Naive thymus-derived CD4-positive, alpha-beta T cell (primary cell): ENCODE results near the gene FRMPD3. TPM values are rescaled to one million over a fixed set of nuclear protein-coding genes. Genes with fewer than 3 reads are reported as not detected.
"Not testable (repeated sequence)": the region's sequence is repeated elsewhere in the genome, so short reads cannot be mapped to it uniquely, and the experiment has no call there.

Experiments
- ATAC-seq: fragments of 150-1000 bp; cut with Tn5 transposase; 2 replicates; pipeline ENCODE4 v1.10.0; 2021; ENCODE audit warnings: mild to moderate bottlenecking, moderate library complexity
- CTCF ChIA-PET: fragments of 350-600 bp; sonication (Branson Sonifier 250); formaldehyde crosslinking; loops from one replicate; lab custom pipeline; 2021; ENCODE audit warnings: antibody characterized with exemption; lab: Charles Lee
- POLR2A ChIA-PET: fragments of 350-600 bp; sonication (Branson Sonifier 250); formaldehyde crosslinking; loops from one replicate; lab custom pipeline; 2021; ENCODE audit warnings: antibody characterized with exemption, inconsistent platforms; lab: Charles Lee
- DNase-seq, 9 donors: peaks; one replicate each; pipeline versions ENCODE4 v3.0.0 to v3.0.0-alpha.2; 2020 to 2022; ENCODE audit warnings: mixed read lengths in 1 of 9
- H3K27ac ChIP-seq: one replicate; pipeline ENCODE4 v1.7.0; 2013; ENCODE audit warnings: mild to moderate bottlenecking, low read depth, low read length, moderate library complexity
- H3K27me3 ChIP-seq, 2 donors: one replicate each; pipeline ENCODE4 v1.7.0; 2013; ENCODE audit warnings: low read length in 2 of 2, mild to moderate bottlenecking in 2 of 2, moderate library complexity in 2 of 2; ENCODE audit not compliant: control insufficient read depth in 2 of 2, insufficient read depth in 2 of 2
- H3K36me3 ChIP-seq, 3 experiments: 1 replicate in 2 of 3; 2 replicates in 1 of 3; pipeline ENCODE4 v1.7.0; 2013; ENCODE audit warnings: low read length in 3 of 3, mild to moderate bottlenecking in 3 of 3, moderate library complexity in 1 of 3; ENCODE audit not compliant: insufficient read depth in 3 of 3, control insufficient read depth in 2 of 3
- H3K4me1 ChIP-seq, 2 donors: one replicate each; pipeline ENCODE4 v1.7.0; 2013; ENCODE audit warnings: low read length in 2 of 2, mild to moderate bottlenecking in 2 of 2, moderate library complexity in 1 of 2; ENCODE audit not compliant: control insufficient read depth in 2 of 2, insufficient read depth in 2 of 2
- H3K4me3 ChIP-seq: 2 replicates; pipeline ENCODE4 v1.7.0; 2013; ENCODE audit warnings: mild to moderate bottlenecking, low read length
- H3K9me3 ChIP-seq, 3 experiments: 1 replicate in 2 of 3; 2 replicates in 1 of 3; pipeline ENCODE4 v1.7.0; 2013; ENCODE audit warnings: low read length in 3 of 3; ENCODE audit not compliant: control insufficient read depth in 2 of 3
- H3K27ac Mint-ChIP-seq, 9 donors: one replicate each; pipeline ENCODE4 v1.8.0; 2020 to 2022; ENCODE audit warnings: mixed read lengths in 9 of 9, mild to moderate bottlenecking in 8 of 9, moderate library complexity in 5 of 9, inconsistent platforms in 2 of 9
- H3K27me3 Mint-ChIP-seq, 5 donors: one replicate each; pipeline ENCODE4 v1.8.0; 2021 to 2022; ENCODE audit warnings: mixed read lengths in 5 of 5, mild to moderate bottlenecking in 1 of 5
- H3K36me3 Mint-ChIP-seq, 5 donors: one replicate each; pipeline ENCODE4 v1.8.0; 2020 to 2022; ENCODE audit warnings: mixed read lengths in 5 of 5, mild to moderate bottlenecking in 3 of 5, inconsistent platforms in 1 of 5
- H3K4me1 Mint-ChIP-seq, 7 donors: one replicate each; pipeline ENCODE4 v1.8.0; 2020 to 2022; ENCODE audit warnings: mixed read lengths in 7 of 7, mild to moderate bottlenecking in 3 of 7, inconsistent platforms in 1 of 7
- H3K4me3 Mint-ChIP-seq, 10 donors: one replicate each; pipeline ENCODE4 v1.8.0; 2020 to 2022; ENCODE audit warnings: mild to moderate bottlenecking in 10 of 10, mixed read lengths in 10 of 10, moderate library complexity in 6 of 10, inconsistent platforms in 2 of 10
- H3K9me3 Mint-ChIP-seq, 11 donors: one replicate each; pipeline ENCODE4 v1.8.0; 2020 to 2022; ENCODE audit warnings: mixed read lengths in 11 of 11, mild to moderate bottlenecking in 4 of 11, inconsistent platforms in 1 of 11, moderate library complexity in 1 of 11
- intact Hi-C, 2 donors: fragments of 100-400 bp; cut with micrococcal nuclease; formaldehyde crosslinking; loops; one replicate each; pipeline ENCODE4 v1.15.1; 2023
- polyA plus RNA-seq, 2 donors: library from polyadenylated mRNA; unstranded; fragments of 300-500 nt; fragmentation: Illumina TruSeq; gene quantifications; one replicate each; pipeline ENCODE4 v1.2.3, GENCODE V29; 2021
- total RNA-seq, 6 experiments: library from RNA in 5 of 6; stranded (reverse) in 5 of 6; gene quantifications; 1 replicate in 5 of 6; 2 replicates in 1 of 6; pipeline ENCODE4 v1.2.3 and lab custom pipeline; 2021 to 2026

The FRMPD3 gene
- total and polyA plus RNA-seq, 7 experiments from 2014 or later: 0.05 to 2.5 (median 0.29) TPM; not detected in 4

DNA sequence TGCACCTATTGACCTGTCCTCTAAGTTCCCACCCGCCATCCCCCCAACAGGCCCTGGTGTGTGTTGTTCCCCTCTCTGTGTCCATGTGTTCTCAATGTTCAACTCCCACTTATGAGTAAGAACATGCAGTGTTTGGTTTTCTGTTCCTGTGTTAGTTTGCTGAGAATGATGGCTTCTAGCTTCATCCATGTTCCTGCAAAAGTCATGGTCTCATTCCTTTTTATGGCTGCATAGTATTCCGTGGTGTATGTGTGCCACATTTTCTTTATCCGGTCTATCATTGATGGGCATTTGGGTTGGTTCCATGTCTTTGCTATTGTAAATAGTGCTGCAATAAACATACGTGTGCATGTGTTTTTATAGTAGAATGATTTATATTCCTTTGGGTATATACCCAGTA is 22.0 kb downstream of the FRMPD3 start:
- H3K27me3 ChIP-seq, H3K4me1 ChIP-seq, H3K27ac Mint-ChIP-seq, POLR2A ChIA-PET, H3K36me3 ChIP-seq, H3K27me3 Mint-ChIP-seq, H3K4me3 Mint-ChIP-seq, H3K9me3 ChIP-seq, H3K36me3 Mint-ChIP-seq, ATAC-seq, DNase-seq, CTCF ChIA-PET, H3K4me1 Mint-ChIP-seq, H3K9me3 Mint-ChIP-seq, intact Hi-C loops, H3K4me3 ChIP-seq, H3K27ac ChIP-seq: not testable (repeated sequence)

DNA sequence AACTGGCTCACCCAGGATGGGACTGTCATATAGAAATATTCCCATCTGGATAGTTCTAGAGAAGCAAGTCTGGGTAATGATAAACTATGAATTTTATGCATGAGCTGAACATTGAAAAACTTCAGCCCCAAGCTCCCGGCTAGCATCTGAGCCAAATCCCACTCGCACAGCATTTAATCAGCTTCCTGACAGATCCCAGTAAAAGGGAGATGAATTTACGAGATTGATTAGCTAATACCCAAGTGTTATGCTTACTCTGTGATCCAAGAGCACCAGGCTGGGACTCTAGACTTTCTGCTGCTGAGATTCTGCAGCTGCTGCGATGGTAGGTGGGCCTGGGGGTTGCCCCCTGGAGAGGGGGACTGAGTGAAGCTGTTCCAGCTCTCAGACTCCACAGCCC is 28.0 kb downstream of the FRMPD3 start:
- intact Hi-C loops: no loop called here
- ChIA-PET POLR2A (no interaction called here), CTCF (no interaction called here)

DNA sequence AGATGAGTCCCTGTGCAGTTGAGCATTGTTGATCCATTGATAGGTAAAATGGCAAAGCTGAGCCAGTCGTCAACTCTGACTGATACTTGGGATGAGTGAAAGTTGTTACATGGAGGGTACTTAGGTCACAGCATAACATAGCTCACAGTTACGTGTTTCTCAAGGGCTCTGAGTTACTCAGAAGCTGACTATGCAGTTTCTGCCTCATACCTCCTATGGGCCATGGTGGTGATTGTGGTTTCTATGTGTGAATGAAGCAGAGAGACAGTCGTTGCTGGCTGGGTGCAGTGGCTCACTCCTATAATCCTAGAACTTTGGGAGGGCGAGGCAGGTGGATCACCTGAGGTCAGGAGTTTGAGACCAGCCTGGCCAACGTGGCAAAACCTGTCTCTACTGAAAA is 30.8 kb downstream of the FRMPD3 start:
- no peaks in the 10 kb centered on the region for H3K36me3 ChIP-seq
- ChIA-PET CTCF (no interaction called here), POLR2A (no interaction called here)
- Mint-ChIP-seq H3K4me3 (no peak overlapping the region), H3K9me3 (peaks cover 0 to 2% (median 0%) of the 10 kb centered on the region in 11 donors), H3K4me1 (no peaks in the 10 kb centered on the region), H3K36me3 (no peaks in the 10 kb centered on the region), H3K27me3 (peaks cover 0 to 1% (median 0%) of the 10 kb centered on the region in 5 donors), H3K27ac (no peak overlapping the region)
- no peak overlapping the region for H3K27ac ChIP-seq
- H3K27me3 ChIP-seq: no peaks in the 10 kb centered on the region
- no peaks in the 10 kb centered on the region for H3K4me1 ChIP-seq
- intact Hi-C loops: no loop called here
- ATAC-seq (peak; percentile 57), DNase-seq (no peak)
- no peaks in the 10 kb centered on the region for H3K9me3 ChIP-seq
- no peak overlapping the region for H3K4me3 ChIP-seq

More for the DNA sequence above, 28.0 kb downstream of the FRMPD3 start:
- no peaks in the 10 kb centered on the region for H3K27me3 ChIP-seq
- H3K36me3 Mint-ChIP-seq: no peaks in the 10 kb centered on the region
- no peaks in the 10 kb centered on the region for H3K36me3 ChIP-seq
- H3K4me1 ChIP-seq: no peaks in the 10 kb centered on the region
- H3K27ac Mint-ChIP-seq: no peak overlapping the region
- no peaks in the 10 kb centered on the region for H3K9me3 ChIP-seq
- ATAC-seq (no peak), DNase-seq (no peak)
- no peak overlapping the region for H3K4me3 ChIP-seq
- no peaks in the 10 kb centered on the region for H3K4me1 Mint-ChIP-seq
- peaks cover 0 to 4% (median 0%) of the 10 kb centered on the region in 11 donors for H3K9me3 Mint-ChIP-seq
- peaks cover 0 to 7% (median 3%) of the 10 kb centered on the region in 5 donors for H3K27me3 Mint-ChIP-seq
- no peak overlapping the region for H3K4me3 Mint-ChIP-seq
- H3K27ac ChIP-seq: no peak overlapping the region

DNA sequence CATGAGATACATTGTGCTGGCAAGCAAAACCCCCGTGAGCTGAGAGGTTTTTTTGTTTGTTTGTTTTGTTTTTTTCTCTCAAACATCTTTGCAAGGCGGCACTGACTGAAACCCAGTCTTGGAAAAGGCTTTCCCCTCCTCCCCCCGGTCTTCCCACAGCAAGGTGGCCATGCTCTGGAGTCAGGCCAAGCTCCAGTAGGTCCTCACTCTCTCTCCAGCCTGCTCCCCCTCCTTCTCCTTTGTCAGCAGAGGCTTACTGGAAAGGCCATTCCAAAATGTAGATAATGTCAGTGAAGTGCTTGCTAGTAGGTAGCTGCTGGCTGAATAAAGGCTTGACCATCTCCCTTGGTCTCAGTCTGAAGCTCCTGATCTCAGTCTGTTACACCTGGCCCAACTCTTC is 32.6 kb downstream of the FRMPD3 start:
- Mint-ChIP-seq H3K4me3 (no peak overlapping the region), H3K4me1 (no peaks in the 10 kb centered on the region), H3K36me3 (no peaks in the 10 kb centered on the region), H3K27me3 (no peaks in the 10 kb centered on the region), H3K27ac (no peak overlapping the region), H3K9me3 (peaks cover 0 to 2% (median 0%) of the 10 kb centered on the region in 11 donors)
- ATAC-seq (no peak), DNase-seq (no peak)
- Histone ChIP-seq H3K4me1 (no peaks in the 10 kb centered on the region), H3K9me3 (no peaks in the 10 kb centered on the region), H3K36me3 (no peaks in the 10 kb centered on the region), H3K27ac (no peak overlapping the region), H3K4me3 (no peak overlapping the region), H3K27me3 (no peaks in the 10 kb centered on the region)
- POLR2A ChIA-PET: no interaction called here
- intact Hi-C loops: no loop called here
- CTCF ChIA-PET: no interaction called here

DNA sequence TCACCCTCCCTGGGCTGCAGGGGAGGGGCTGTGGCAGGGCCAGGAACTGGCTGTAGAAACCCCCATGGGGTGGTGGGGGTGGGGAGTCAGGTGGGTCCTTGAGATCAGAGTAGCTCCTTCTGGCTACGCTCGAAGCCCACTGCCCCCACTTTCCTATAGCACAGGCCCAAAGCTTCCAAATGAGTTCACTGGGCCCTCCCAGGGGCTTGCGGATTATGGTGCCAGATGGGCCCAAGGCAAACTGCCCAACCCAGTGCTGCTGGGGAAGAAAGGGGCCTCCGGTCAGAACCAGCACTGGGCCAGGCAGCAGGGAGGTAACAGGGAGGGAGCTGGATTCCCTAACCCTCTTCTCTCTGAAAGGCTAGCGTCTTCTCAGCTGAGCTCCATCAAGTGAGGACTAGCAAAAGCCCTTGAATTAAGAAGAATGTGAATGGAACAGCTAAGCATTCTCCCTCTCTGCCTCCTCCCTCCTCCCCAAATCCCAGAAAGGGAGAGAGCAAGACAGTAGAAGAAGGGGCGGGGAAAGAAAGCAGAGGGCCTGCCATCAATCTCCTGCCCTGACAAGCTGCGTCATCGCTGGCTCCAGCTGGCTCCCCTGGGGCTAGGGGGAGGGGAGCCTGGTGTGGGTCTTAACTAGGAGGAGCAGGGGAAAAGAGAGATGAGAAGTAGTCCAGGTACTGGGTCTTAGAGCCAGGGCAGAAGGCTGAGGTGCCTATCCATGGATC is 34.7 kb downstream of the FRMPD3 start:
- ChIA-PET POLR2A (no interaction called here), CTCF (interaction anchor here (1.4 kb wide), 1 partner anchor 485 kb away, joined by 3 read pairs; no protein-coding TSS in a partner anchor)
- Histone ChIP-seq H3K4me1 (no peaks in the 10 kb centered on the region), H3K27me3 (no peaks in the 10 kb centered on the region), H3K4me3 (no peak overlapping the region), H3K9me3 (no peaks in the 10 kb centered on the region), H3K36me3 (no peaks in the 10 kb centered on the region), H3K27ac (no peak overlapping the region)
- H3K4me3 Mint-ChIP-seq: no peak overlapping the region
- intact Hi-C loops: no loop called here
- DNase-seq (no peak), ATAC-seq (no peak)
- peaks cover 0 to 3% (median 0%) of the 10 kb centered on the region in 11 donors for H3K9me3 Mint-ChIP-seq
- H3K27me3 Mint-ChIP-seq: no peaks in the 10 kb centered on the region
- no peaks in the 10 kb centered on the region for H3K4me1 Mint-ChIP-seq
- H3K36me3 Mint-ChIP-seq: no peaks in the 10 kb centered on the region
- no peak overlapping the region for H3K27ac Mint-ChIP-seq

DNA sequence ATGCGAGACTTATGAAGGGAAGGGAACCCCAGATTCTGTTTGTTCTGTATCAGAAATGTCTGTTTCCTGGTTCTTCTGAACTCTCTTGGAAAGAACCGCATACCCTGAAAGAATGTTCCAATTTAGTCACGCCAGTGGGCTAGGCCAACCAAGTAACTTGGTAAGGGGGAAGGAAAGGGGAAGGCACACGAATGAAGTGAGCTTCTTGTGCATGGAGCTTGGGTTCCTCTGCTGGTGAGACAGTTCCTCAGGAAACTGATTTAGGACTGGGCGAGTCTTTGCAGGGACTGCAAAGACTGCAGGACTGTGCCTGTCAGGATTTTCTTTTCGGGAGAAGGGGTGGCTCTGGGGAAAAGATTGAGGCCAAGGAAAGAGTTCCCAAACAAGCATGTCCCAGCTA is 35.6 kb downstream of the FRMPD3 start:
- no peaks in the 10 kb centered on the region for H3K9me3 ChIP-seq
- intact Hi-C loops: no loop called here

DNA sequence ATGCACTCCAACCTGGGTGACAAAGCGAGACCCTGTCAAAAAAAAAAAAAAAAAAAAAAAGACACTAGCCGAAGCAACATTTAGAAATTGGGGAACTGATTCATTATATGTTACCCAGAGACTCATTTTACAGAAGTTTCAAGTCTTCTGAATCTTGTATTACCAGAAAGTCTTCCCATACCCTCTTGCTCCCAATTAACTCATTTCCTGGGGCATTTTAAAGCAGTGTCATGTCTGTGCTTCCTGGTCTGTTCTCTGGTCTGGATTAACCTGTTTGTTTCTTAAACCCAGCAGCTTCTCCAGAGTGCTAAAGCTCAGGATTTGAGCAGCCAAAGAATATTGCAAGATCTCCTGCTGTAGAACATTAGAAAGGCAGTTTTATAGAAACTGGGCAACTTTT is 43.7 kb downstream of the FRMPD3 start:
- H3K4me3 Mint-ChIP-seq: no peak overlapping the region
- Histone ChIP-seq H3K27ac (no peak overlapping the region), H3K36me3 (no peaks in the 10 kb centered on the region), H3K9me3 (no peaks in the 10 kb centered on the region), H3K27me3 (no peaks in the 10 kb centered on the region), H3K4me1 (no peaks in the 10 kb centered on the region), H3K4me3 (no peak overlapping the region)
- intact Hi-C loops: no loop called here
- no peak for DNase-seq
- H3K4me1 Mint-ChIP-seq: no peaks in the 10 kb centered on the region
- H3K27me3 Mint-ChIP-seq: peaks cover 0 to 7% (median 5%) of the 10 kb centered on the region in 5 donors
- ATAC-seq: no peak
- no peak overlapping the region for H3K27ac Mint-ChIP-seq
- peaks cover 0 to 3% (median 0%) of the 10 kb centered on the region in 11 donors for H3K9me3 Mint-ChIP-seq
- POLR2A ChIA-PET: no interaction called here
- CTCF ChIA-PET: no interaction called here
- H3K36me3 Mint-ChIP-seq: no peaks in the 10 kb centered on the region

More for the DNA sequence above, 35.6 kb downstream of the FRMPD3 start:
- H3K27ac ChIP-seq: no peak overlapping the region
- Mint-ChIP-seq H3K9me3 (peaks cover 0 to 2% (median 0%) of the 10 kb centered on the region in 11 donors), H3K4me3 (no peak overlapping the region), H3K27ac (no peak overlapping the region), H3K4me1 (no peaks in the 10 kb centered on the region), H3K27me3 (no peaks in the 10 kb centered on the region), H3K36me3 (no peaks in the 10 kb centered on the region)
- POLR2A ChIA-PET: no interaction called here
- CTCF ChIA-PET: interaction anchor here (1.4 kb wide), 1 partner anchor 486 kb away, joined by 3 read pairs; no protein-coding TSS in a partner anchor
- no peak for ATAC-seq
- no peaks in the 10 kb centered on the region for H3K4me1 ChIP-seq
- H3K27me3 ChIP-seq: no peaks in the 10 kb centered on the region
- no peak overlapping the region for H3K4me3 ChIP-seq
- no peak for DNase-seq
- H3K36me3 ChIP-seq: no peaks in the 10 kb centered on the region
